HepG2 (cell line): Measurements from ENCODE around the gene RTN4. TPM values are rescaled to one million over a fixed set of nuclear protein-coding genes. Genes with fewer than 3 reads are reported as not detected.

Experiments
- ATAC-seq: fragments of 200-7000 bp; cut with Tn5 transposase; 3 replicates; pipeline ENCODE4 v1.9.1; 2020; ENCODE audit warnings: mild to moderate bottlenecking, moderate library complexity
- BruUV-seq: library from RNA; stranded (reverse); fragments of 400-500 nt; replicated peaks from 2 replicates; lab custom pipeline; 2021; lab: Mats Ljungman, UMichigan
- CTCF ChIA-PET: fragments of 300-600 bp; formaldehyde crosslinking; extraction: SDS; loops from one replicate; lab custom pipeline; 2021; ENCODE audit warnings: low total read pairs, inconsistent platforms, low intra/inter-chr PET ratio; lab: Yijun Ruan, JAX
- POLR2A ChIA-PET: fragments of 350-600 bp; sonication (Branson Sonifier 250); formaldehyde crosslinking; loops from one replicate; lab custom pipeline; 2020; ENCODE audit warnings: antibody characterized with exemption, inconsistent platforms; lab: Yijun Ruan, JAX
- DNase-seq: peaks from one replicate; pipeline ENCODE4 v3.0.0-alpha.2; 2015; ENCODE audit warnings: low spot score
- FAIRE-seq: peaks from 3 replicates; lab custom pipeline; 2011; peaks lifted over from hg19 to GRCh38; lab: Jason Lieb, UNC
- H2AFZ ChIP-seq: one replicate; pipeline ENCODE4 v1.6.1; 2011; ENCODE audit warnings: low read length, inconsistent platforms
- H3K27ac ChIP-seq: fragments of 300-600 bp; 3 replicates; pipeline ENCODE4 v1.8.0; 2011; ENCODE audit warnings: mixed run types, mild to moderate bottlenecking, mixed read lengths, low read length, inconsistent platforms; ENCODE audit not compliant: insufficient read depth; ENCODE audit errors: extremely low read length
- H3K27me3 ChIP-seq, 2 experiments: fragments of 200-600 bp in 1 of 2; 2 replicates in 1 of 2; 3 replicates in 1 of 2; pipeline versions ENCODE4 v1.6.0 to v1.8.0; 2011; ENCODE audit warnings: low read length in 2 of 2, mild to moderate bottlenecking in 2 of 2, moderate library complexity in 2 of 2, inconsistent platforms in 1 of 2; ENCODE audit not compliant: insufficient read depth in 2 of 2, control insufficient read depth in 1 of 2
- H3K36me3 ChIP-seq, 2 experiments: fragments of 200-600 bp in 1 of 2; replicated peaks in 1 of 2; 2 replicates in 1 of 2; 3 replicates in 1 of 2; pipeline versions ENCODE4 v1.5.1 to v1.8.0; 2011; ENCODE audit warnings: low read length in 2 of 2, inconsistent platforms in 1 of 2; ENCODE audit not compliant: insufficient read depth in 2 of 2, control insufficient read depth in 1 of 2
- H3K4me1 ChIP-seq: 2 replicates; pipeline ENCODE4 v1.5.1; 2012; ENCODE audit warnings: low read length, inconsistent platforms; ENCODE audit not compliant: insufficient read depth
- H3K4me2 ChIP-seq: 2 replicates; pipeline ENCODE4 v1.6.0; 2011; ENCODE audit warnings: low read depth, low read length, inconsistent platforms
- H3K4me3 ChIP-seq, 3 experiments: fragments of 200-600 bp in 1 of 3; sonication (generic), shearing (Covaris generic) in 1 of 3; replicated peaks in 1 of 3; 2 replicates each; pipeline ENCODE4 v1.5.1; 2011 to 2016; ENCODE audit warnings: low read length in 3 of 3, inconsistent platforms in 2 of 3, low read depth in 2 of 3, mild to moderate bottlenecking in 2 of 3, control low read depth in 1 of 3, mixed read lengths in 1 of 3; ENCODE audit not compliant: insufficient read depth in 1 of 3
- H3K79me2 ChIP-seq: one replicate; pipeline ENCODE4 v1.6.1; 2011; ENCODE audit warnings: low read length, inconsistent platforms; ENCODE audit not compliant: insufficient read depth
- H3K9ac ChIP-seq: 2 replicates; pipeline ENCODE4 v1.6.0; 2011; ENCODE audit warnings: mild to moderate bottlenecking, low read depth, low read length, inconsistent platforms; ENCODE audit not compliant: insufficient read depth
- H3K9me3 ChIP-seq: 2 replicates; pipeline ENCODE4 v1.5.1; 2012; ENCODE audit warnings: mild to moderate bottlenecking, low read length
- H4K20me1 ChIP-seq: 2 replicates; pipeline ENCODE4 v1.6.0; 2011; ENCODE audit warnings: inconsistent platforms, mild to moderate bottlenecking, low read length, moderate library complexity; ENCODE audit not compliant: insufficient read depth
- GABPA ChIP-seq, 2 experiments: IDR thresholded peaks; 2 replicates each; pipeline ENCODE4 v1.6.1; 2011 to 2016; ENCODE audit warnings: low read depth in 2 of 2, low read length in 1 of 2, missing biosample characterization in 1 of 2, missing genetic modification characterization in 1 of 2
- GMEB2 ChIP-seq: IDR thresholded peaks from 2 replicates; pipeline ENCODE4 v1.6.1; 2016; ENCODE audit warnings: missing biosample characterization, missing genetic modification reagents, low read depth
- KIAA2018 ChIP-seq: sonication (generic); formaldehyde crosslinking; IDR thresholded peaks from 2 replicates; pipeline ENCODE4 v1.5.0; 2020; ENCODE audit warnings: mild to moderate bottlenecking, missing genetic modification reagents, borderline replicate concordance
- PATZ1 ChIP-seq: sonication (generic); formaldehyde crosslinking; IDR thresholded peaks from 2 replicates; pipeline ENCODE4 v1.4.0; 2020; ENCODE audit warnings: missing genetic modification reagents
- RBM22 ChIP-seq: fragments of 200-400 bp; formaldehyde crosslinking; optimal IDR thresholded peaks from 2 replicates; pipeline ENCODE3; 2017; ENCODE audit warnings: mild to moderate bottlenecking, low read length, moderate library complexity
- SKI ChIP-seq: fragments of 450-650 bp; IDR thresholded peaks from one replicate; pipeline ENCODE4 v1.6.1; 2018; ENCODE audit warnings: mild to moderate bottlenecking; ENCODE audit not compliant: partially characterized antibody
- ZNF280B ChIP-seq: sonication (generic); formaldehyde crosslinking; IDR thresholded peaks from 2 replicates; pipeline ENCODE4 v1.5.0; 2020; ENCODE audit warnings: missing genetic modification reagents, mild to moderate bottlenecking, borderline replicate concordance
- ZNF703 ChIP-seq: sonication (generic); formaldehyde crosslinking; IDR thresholded peaks from 2 replicates; pipeline ENCODE4 v1.5.1; 2020; ENCODE audit warnings: missing genetic modification reagents, mild to moderate bottlenecking, moderate library complexity, borderline replicate concordance
- WGBS: methylation state at CpG from one replicate; pipeline ENCODE4 v1.1.6; 2017; ENCODE audit warnings: low lambda C conversion rate; 5-methylcytosine and 5-hydroxymethylcytosine counted together
- in situ Hi-C: cut with HindIII; loops from 2 replicates; pipeline ENCODE4 v1.10.0; 2017; ENCODE audit warnings: low pct_unique_long_range_greater_than_20kb; ENCODE audit not compliant: extremely low pct_ligation_motif_present
- intact Hi-C: fragments of 100-400 bp; cut with micrococcal nuclease; formaldehyde crosslinking; loops from one replicate; pipeline ENCODE4 v1.10.0; 2022; ENCODE audit not compliant: unreplicated experiment
- polyA plus RNA-seq, 8 experiments: library from polyadenylated mRNA; depleted of rRNA in 3 of 8; stranded (reverse) in 7 of 8; unstranded in 1 of 8; fragments of >200 nt; fragmentation: Illumina TruSeq in 4 of 8; extraction: Trizol in 4 of 8; gene quantifications; 2 replicates each; pipeline versions ENCODE4 v1.2.1 to v1.2.3, GENCODE V29; 2011 to 2016; ENCODE audit warnings: low read depth in 4 of 8, missing spikeins in 1 of 8, mixed read lengths in 1 of 8; ENCODE audit not compliant: insufficient read depth in 1 of 8
- total RNA-seq, 5 experiments: library from RNA; depleted of rRNA; stranded (reverse); fragments of >200 nt; fragmentation: Illumina TruSeq; extraction: Trizol; gene quantifications; 2 replicates each; pipeline ENCODE4 v1.2.3, GENCODE V29; 2016; ENCODE audit warnings: low read depth in 1 of 5

RTN4 gene
- total and polyA plus RNA-seq, 2 of the 13 experiments (the other 11 are each of a cell fraction or from before 2014, with no cell fraction given): 98.4 to 133 TPM

- Histone ChIP-seq H3K4me3 (no peak overlapping the region), H3K9ac (peak overlapping the region; percentile 12; the same call in 1 of the 2 replicates), H4K20me1 (no peaks in the 10 kb centered on the region), H3K79me2 (no peaks in the 10 kb centered on the region), H3K4me2 (peak overlapping the region; percentile 13; the same call in 1 of the 2 replicates), H2AFZ (peak overlapping the region; percentile 78), H3K27ac (peak overlapping the region; percentile 34), H3K36me3 (0 out of 5 replicates have a peak, but pooled peaks cover 0 to 1% of the 10 kb centered on the region in 2 experiments), H3K9me3 (no peaks in the 10 kb centered on the region), H3K4me1 (peaks cover 15% of the 10 kb centered on the region), H3K27me3 (no peaks in the 10 kb centered on the region)
- intact Hi-C loops: no loop called here
- DNase-seq (peak; percentile 33), FAIRE-seq (peak; percentile 36), ATAC-seq (peak; percentile 49)
- no TSS peak for BruUV-seq
- CTCF ChIA-PET: no interaction called here
- POLR2A ChIA-PET: interaction anchor here (0.9 kb wide), 1 partner anchor 232 kb away, joined by 3 read pairs; the partner anchor contains the start of gene EML6
- in situ Hi-C loops: no loop called here
- TF ChIP-seq ZNF703 (CRISPR knock-in tag) (no peak), ZNF280B (CRISPR knock-in tag) (no peak), PATZ1 (CRISPR knock-in tag) (no peak), KIAA2018 (CRISPR knock-in tag) (no peak), GMEB2 (no peak), SKI (no peak), GABPA (IDR thresholded peaks at IDR 0.05; ENCODE audit: low read depth, low read length) (no peak), GABPA (CRISPR knock-in tag; IDR thresholded peaks at IDR 0.05; ENCODE audit: low read depth) (peak; percentile 30; the same call in 1 of the 2 replicates), RBM22 (no peak)
- WGBS: 70% methylated on average over 9 of the region's 9 CpGs
Observed at GRCh38 chr2:54955358-54956110, 94.7 kb downstream of the RTN4 start.
